Liver (tissue), 9 donors: Measurements from ENCODE around the gene SLC39A6. TPM values are rescaled to one million over a fixed set of nuclear protein-coding genes. Genes with fewer than 3 reads are reported as not detected.

Source experiments
- DNase-seq: peaks from one replicate; pipeline ENCODE4 v3.0.0-alpha.2; 2017; ENCODE audit warnings: low spot score
- H3K27ac ChIP-seq, 2 donors: one replicate each; pipeline ENCODE4 v1.7.0; 2013; ENCODE audit warnings: inconsistent platforms in 2 of 2, low read length in 2 of 2, control low read depth in 1 of 2, low read depth in 1 of 2, mild to moderate bottlenecking in 1 of 2
- H3K27me3 ChIP-seq, 4 donors: one replicate each; pipeline versions ENCODE4 v1.6.1 to v1.7.0; 2013; ENCODE audit warnings: low read length in 3 of 4, inconsistent platforms in 1 of 4, mild to moderate bottlenecking in 1 of 4, moderate library complexity in 1 of 4; ENCODE audit not compliant: control insufficient read depth in 4 of 4, insufficient read depth in 4 of 4
- H3K36me3 ChIP-seq, 4 donors: one replicate each; pipeline versions ENCODE4 v1.6.1 to v1.7.0; 2013; ENCODE audit warnings: low read length in 3 of 4, mild to moderate bottlenecking in 3 of 4, low read depth in 1 of 4, moderate library complexity in 1 of 4; ENCODE audit not compliant: control insufficient read depth in 4 of 4, insufficient read depth in 3 of 4
- H3K4me1 ChIP-seq, 4 donors: one replicate each; pipeline versions ENCODE4 v1.6.1 to v1.7.0; 2013; ENCODE audit warnings: low read length in 3 of 4, mild to moderate bottlenecking in 3 of 4, moderate library complexity in 1 of 4; ENCODE audit not compliant: control insufficient read depth in 4 of 4, insufficient read depth in 4 of 4
- H3K4me3 ChIP-seq, 3 donors: one replicate each; pipeline versions ENCODE4 v1.6.1 to v1.7.0; 2013; ENCODE audit warnings: low read length in 3 of 3, control low read depth in 1 of 3, low read depth in 1 of 3, mild to moderate bottlenecking in 1 of 3
- H3K9ac ChIP-seq, 2 donors: one replicate each; pipeline ENCODE4 v1.7.0; 2013; ENCODE audit warnings: low read length in 2 of 2, mild to moderate bottlenecking in 2 of 2, moderate library complexity in 2 of 2, control low read depth in 1 of 2, low read depth in 1 of 2
- H3K9me3 ChIP-seq, 4 donors: one replicate each; pipeline versions ENCODE4 v1.6.1 to v1.7.0; 2013; ENCODE audit warnings: low read length in 3 of 4; ENCODE audit not compliant: control insufficient read depth in 4 of 4
- ATF3 ChIP-seq: IDR thresholded peaks from 2 replicates; pipeline ENCODE4 v1.6.1; 2016; ENCODE audit warnings: antibody characterized with exemption
- CTCF ChIP-seq: fragments of 150-350 bp; IDR thresholded peaks from 2 replicates; pipeline ENCODE4 v1.5.1; 2017; ENCODE audit warnings: improper control_type of control experiment, low read depth, low read length; ENCODE audit not compliant: missing input control
- EGR1 ChIP-seq, 2 donors: IDR thresholded peaks; 2 replicates each; pipeline ENCODE4 v1.6.1; 2016 to 2018; ENCODE audit warnings: antibody characterized with exemption in 2 of 2, low read depth in 2 of 2
- FOXA1 ChIP-seq: IDR thresholded peaks from 2 replicates; pipeline ENCODE4 v1.6.1; 2016; ENCODE audit warnings: antibody characterized with exemption
- FOXA2 ChIP-seq: IDR thresholded peaks from 2 replicates; pipeline ENCODE4 v1.6.1; 2016; ENCODE audit warnings: antibody characterized with exemption
- HNF4A ChIP-seq, 2 donors: conservative IDR thresholded peaks; 2 replicates each; pipeline ENCODE4 v1.6.1; 2016; ENCODE audit warnings: antibody characterized with exemption in 2 of 2, mild to moderate bottlenecking in 2 of 2
- HNF4G ChIP-seq: IDR thresholded peaks from 2 replicates; pipeline ENCODE4 v1.6.1; 2016; ENCODE audit warnings: antibody characterized with exemption
- JUND ChIP-seq, 2 donors: IDR thresholded peaks; 2 replicates each; pipeline ENCODE4 v1.6.1; 2016; ENCODE audit warnings: antibody characterized with exemption in 2 of 2
- MAX ChIP-seq: IDR thresholded peaks from 2 replicates; pipeline ENCODE4 v1.6.1; 2016; ENCODE audit warnings: antibody characterized with exemption
- NR2F2 ChIP-seq: IDR thresholded peaks from 2 replicates; pipeline ENCODE4 v1.6.1; 2016; ENCODE audit warnings: antibody characterized with exemption
- RAD21 ChIP-seq, 2 donors: IDR thresholded peaks; 2 replicates each; pipeline ENCODE4 v1.6.1; 2016; ENCODE audit warnings: antibody characterized with exemption in 2 of 2, mild to moderate bottlenecking in 2 of 2
- RXRA ChIP-seq, 2 donors: IDR thresholded peaks; 2 replicates each; pipeline ENCODE4 v1.6.1; 2017 to 2018; ENCODE audit warnings: antibody characterized with exemption in 2 of 2, mild to moderate bottlenecking in 1 of 2
- SP1 ChIP-seq: IDR thresholded peaks from 2 replicates; pipeline ENCODE4 v1.6.1; 2018; ENCODE audit warnings: antibody characterized with exemption, mild to moderate bottlenecking
- TAF1 ChIP-seq: conservative IDR thresholded peaks from 2 replicates; pipeline ENCODE4 v1.6.1; 2016; ENCODE audit warnings: antibody characterized with exemption, mild to moderate bottlenecking
- YY1 ChIP-seq: IDR thresholded peaks from 2 replicates; pipeline ENCODE4 v1.6.1; 2016; ENCODE audit warnings: antibody characterized with exemption, mild to moderate bottlenecking
- ZBTB33 ChIP-seq: IDR thresholded peaks from 2 replicates; pipeline ENCODE4 v1.6.1; 2016; ENCODE audit warnings: antibody characterized with exemption
- WGBS: extraction: QIAGEN DNeasy Blood & Tissue Kit; methylation state at CpG from one replicate; pipeline ENCODE4 v1.1.7; 2013; 5-methylcytosine and 5-hydroxymethylcytosine counted together
- polyA plus RNA-seq, 2 donors: library from polyadenylated mRNA; stranded (reverse) in 1 of 2; unstranded in 1 of 2; fragments of 200-250 nt in 1 of 2; fragments of >200 nt in 1 of 2; fragmentation: Nextera tagmentation in 1 of 2; extraction: Ambion mirVana in 1 of 2; gene quantifications; one replicate each; pipeline versions ENCODE4 v1.2.1 to v1.2.3, GENCODE V29; 2013 to 2015
- total RNA-seq, 2 donors: library from RNA; depleted of rRNA; stranded (reverse); fragments of >200 nt; gene quantifications; one replicate each; pipeline ENCODE4 v1.2.3, GENCODE V29; 2014
- donor health status: healthy.
- donor health status: healthy.
- donor health status: healthy.
- donor health status: healthy.
- donor health status: healthy.

SLC39A6 gene
- total and polyA plus RNA-seq, 4 donors = 4.6 to 16.6 (median 8.3) TPM

- peak overlapping the region; percentile 74 to 95 for H3K9ac ChIP-seq
- H3K27ac ChIP-seq = peak overlapping the region; percentile 99 to 100
- H3K36me3 ChIP-seq = peaks cover 0 to 5% (median 3%) of the 10 kb centered on the region in 4 donors
- H3K9me3 ChIP-seq = no peaks in the 10 kb centered on the region
- peak overlapping the region; percentile 80 to 88 (median 82) for H3K4me3 ChIP-seq
- H3K27me3 ChIP-seq = no peaks in the 10 kb centered on the region
- under 1% methylated on average over 37 of the region's 37 CpGs for WGBS
- H3K4me1 ChIP-seq = peaks cover 4 to 35% (median 26%) of the 10 kb centered on the region in 4 donors
- TF ChIP-seq TAF1 (no peak), RAD21 (IDR thresholded peaks at IDR 0.05) (no peak), SP1 (no peak), FOXA1 (no peak), HNF4A (conservative IDR thresholded peaks at IDR 0.05) (no peak), FOXA2 (no peak), MAX (no peak), EGR1 (IDR thresholded peaks at IDR 0.05; ENCODE audit: low read depth in 2 of 2) (no peak)
- DNase-seq = no peak
Observed at GRCh38 chr18:36128907-36129299, 237 bp downstream of the SLC39A6 start.

- TF ChIP-seq HNF4G (no peak), RXRA (IDR thresholded peaks at IDR 0.05) (no peak), ATF3 (no peak), JUND (IDR thresholded peaks at IDR 0.05) (no peak), MAX (no peak), HNF4A (conservative IDR thresholded peaks at IDR 0.05) (no peak)
- Histone ChIP-seq H3K9ac (peak overlapping the region; percentile 74 to 95), H3K9me3 (no peaks in the 10 kb centered on the region), H3K4me3 (peak overlapping the region; percentile 80 to 88 (median 82)), H3K4me1 (peaks cover 4 to 35% (median 26%) of the 10 kb centered on the region in 4 donors), H3K36me3 (peaks cover 0 to 6% (median 4%) of the 10 kb centered on the region in 4 donors), H3K27me3 (no peaks in the 10 kb centered on the region), H3K27ac (no peak overlapping the region)
- 3% methylated on average over 12 of the region's 12 CpGs for WGBS
- no peak for DNase-seq
Observed at GRCh38 chr18:36128530-36128870, 640 bp downstream of the SLC39A6 start.

GRCh38 chr18:36127836-36128529 is 1.2 kb downstream of the SLC39A6 start:
- H3K4me1 ChIP-seq = peaks cover 4 to 35% (median 26%) of the 10 kb centered on the region in 4 donors
- H3K36me3 ChIP-seq = peaks cover 0 to 10% (median 4%) of the 10 kb centered on the region in 4 donors
- 47% methylated on average over 15 of the region's 15 CpGs for WGBS
- TF ChIP-seq TAF1 (no peak), RXRA (IDR thresholded peaks at IDR 0.05) (no peak), NR2F2 (no peak), YY1 (no peak), EGR1 (IDR thresholded peaks at IDR 0.05; ENCODE audit: low read depth in 2 of 2) (no peak), SP1 (no peak), ATF3 (no peak), CTCF (no peak), ZBTB33 (no peak)
- DNase-seq = no peak
- H3K9me3 ChIP-seq = no peaks in the 10 kb centered on the region
- H3K9ac ChIP-seq = peak overlapping the region in 1 of 2 donors; percentile 74
- no peak overlapping the region for H3K27ac ChIP-seq
- no peaks in the 10 kb centered on the region for H3K27me3 ChIP-seq
- H3K4me3 ChIP-seq = peak overlapping the region; percentile 80 to 88 (median 82)
